SK-N-MC (cell line): ENCODE data around the gene COX11.

Experiments used
- EZH2 ChIP-seq: fragments of 200-600 bp; sonication (generic); IDR thresholded peaks from one replicate; pipeline ENCODE4 v1.6.1; 2017; ENCODE audit warnings: antibody characterized with exemption
- POLR2AphosphoS5 ChIP-seq: IDR thresholded peaks from 2 replicates; pipeline ENCODE4 v1.6.1; 2012; ENCODE audit warnings: mild to moderate bottlenecking, low read depth, low read length, borderline replicate concordance

GRCh38 chr17:54937426-54937825, 31.0 kb downstream of the COX11 start:
- TF ChIP-seq EZH2 (no peak), POLR2AphosphoS5 (no peak)
